ENCODE results near the gene CRACR2B.

Gene CRACR2B

DNA sequence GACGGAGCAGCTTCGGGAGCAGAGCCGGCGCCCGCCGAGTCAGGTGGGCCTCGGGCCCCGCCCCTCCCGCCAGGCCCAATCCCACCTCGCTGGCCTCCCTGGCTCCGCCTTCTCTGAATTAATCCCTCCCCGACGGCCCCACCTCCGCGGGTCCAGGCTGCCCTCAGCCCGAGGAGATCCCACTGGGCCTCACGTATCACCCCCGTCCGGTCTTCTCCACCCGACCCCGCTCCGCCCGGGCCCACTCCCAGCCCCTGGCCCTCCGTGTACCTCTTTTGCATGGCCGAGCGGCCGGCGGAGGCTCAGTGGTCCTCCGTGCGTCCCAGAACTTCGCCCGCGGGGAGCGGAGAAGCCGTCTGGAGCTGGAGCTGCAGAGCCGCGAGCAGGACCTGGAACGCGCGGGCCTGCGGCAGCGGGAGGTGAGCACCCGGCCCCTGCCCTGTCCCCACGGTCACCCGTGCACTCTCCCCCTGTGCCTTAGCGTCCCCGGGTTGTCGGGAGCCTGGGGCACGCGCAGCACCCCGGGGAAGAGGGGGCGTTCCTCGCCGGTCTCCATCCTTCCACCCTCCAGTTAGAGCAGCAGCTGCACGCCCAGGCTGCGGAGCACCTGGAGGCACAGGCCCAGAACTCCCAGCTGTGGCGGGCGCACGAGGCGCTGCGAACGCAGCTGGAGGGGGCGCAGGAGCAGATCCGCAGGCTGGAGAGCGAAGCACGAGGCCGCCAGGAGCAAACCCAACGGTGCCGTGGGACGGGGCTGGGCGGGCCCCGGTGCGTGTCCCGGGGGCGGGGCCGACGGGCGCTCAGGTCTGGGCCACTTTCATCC is 2.8 kb downstream of the CRACR2B start:
- Histone ChIP-seq H3K4me3 (ENCODE audit: low read depth, low read length) (peak overlapping the region; percentile 42), H3K27ac (no peak overlapping the region), H3K36me3 (replicated peaks) (peaks cover 2% of the 10 kb centered on the region), H3K27me3 (replicated peaks) (no peaks in the 10 kb centered on the region)
- TF ChIP-seq, protein P1, sequence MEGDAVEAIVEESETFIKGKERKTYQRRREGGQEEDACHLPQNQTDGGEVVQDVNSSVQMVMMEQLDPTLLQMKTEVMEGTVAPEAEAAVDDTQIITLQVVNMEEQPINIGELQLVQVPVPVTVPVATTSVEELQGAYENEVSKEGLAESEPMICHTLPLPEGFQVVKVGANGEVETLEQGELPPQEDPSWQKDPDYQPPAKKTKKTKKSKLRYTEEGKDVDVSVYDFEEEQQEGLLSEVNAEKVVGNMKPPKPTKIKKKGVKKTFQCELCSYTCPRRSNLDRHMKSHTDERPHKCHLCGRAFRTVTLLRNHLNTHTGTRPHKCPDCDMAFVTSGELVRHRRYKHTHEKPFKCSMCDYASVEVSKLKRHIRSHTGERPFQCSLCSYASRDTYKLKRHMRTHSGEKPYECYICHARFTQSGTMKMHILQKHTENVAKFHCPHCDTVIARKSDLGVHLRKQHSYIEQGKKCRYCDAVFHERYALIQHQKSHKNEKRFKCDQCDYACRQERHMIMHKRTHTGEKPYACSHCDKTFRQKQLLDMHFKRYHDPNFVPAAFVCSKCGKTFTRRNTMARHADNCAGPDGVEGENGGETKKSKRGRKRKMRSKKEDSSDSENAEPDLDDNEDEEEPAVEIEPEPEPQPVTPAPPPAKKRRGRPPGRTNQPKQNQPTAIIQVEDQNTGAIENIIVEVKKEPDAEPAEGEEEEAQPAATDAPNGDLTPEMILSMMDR (IDR thresholded peaks at IDR 0.05; ENCODE audit: low read depth, low read length, missing control alignments), result no peak
- DNase-seq, result peak; percentile 51
- in situ Hi-C loops (cut with HindIII; ENCODE audit: low pct_ligation_motif_present, low sequenced_read_pairs), result no loop called here

DNA sequence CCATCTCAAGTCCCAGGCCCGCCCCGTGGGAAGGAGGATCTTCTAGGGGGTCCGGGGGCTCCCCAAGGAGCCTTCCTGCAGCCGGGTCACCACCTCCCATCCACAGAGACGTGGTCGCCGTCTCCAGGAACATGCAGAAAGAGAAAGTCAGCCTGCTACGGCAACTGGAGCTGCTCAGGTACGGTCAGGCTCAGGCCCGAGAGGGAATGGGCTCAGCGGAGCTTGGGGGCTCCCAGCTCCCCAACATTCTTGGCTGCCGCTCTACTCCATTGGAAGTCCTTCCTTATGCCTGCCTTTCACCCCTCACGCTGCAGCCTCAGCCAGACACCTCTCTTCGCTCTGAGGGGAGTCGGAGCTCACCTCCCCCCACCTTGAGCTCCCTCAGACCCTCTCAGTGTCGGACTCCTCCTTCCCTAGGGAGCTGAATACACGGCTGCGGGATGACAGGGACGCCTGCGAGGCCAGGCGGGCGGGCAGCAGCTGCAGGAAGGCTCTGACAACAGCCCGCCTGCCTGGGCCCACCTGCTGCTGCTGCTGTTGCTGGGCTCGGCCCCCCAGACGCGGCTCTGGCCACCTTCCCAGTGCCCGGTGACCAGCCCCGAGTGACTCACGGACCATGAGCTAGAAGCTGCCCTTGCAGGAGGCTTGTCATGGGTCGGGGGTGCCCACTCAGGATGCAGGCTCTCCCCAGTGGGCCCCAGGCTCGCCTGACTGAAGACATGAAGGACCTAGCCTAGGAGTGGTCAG is 3.6 kb downstream of the CRACR2B start:
- H3K4me3 ChIP-seq (ENCODE audit: low read depth, low read length), result no peak overlapping the region
- no peak for DNase-seq
- in situ Hi-C loops (cut with HindIII; ENCODE audit: low pct_ligation_motif_present, low sequenced_read_pairs), result no loop called here
- no peaks in the 10 kb centered on the region for H3K27me3 ChIP-seq (replicated peaks)
- H3K27ac ChIP-seq, result no peak overlapping the region
- TF ChIP-seq, protein P1 (IDR thresholded peaks at IDR 0.05; ENCODE audit: low read depth, low read length, missing control alignments), result no peak
- H3K36me3 ChIP-seq (replicated peaks), result peaks cover 2% of the 10 kb centered on the region

DNA sequence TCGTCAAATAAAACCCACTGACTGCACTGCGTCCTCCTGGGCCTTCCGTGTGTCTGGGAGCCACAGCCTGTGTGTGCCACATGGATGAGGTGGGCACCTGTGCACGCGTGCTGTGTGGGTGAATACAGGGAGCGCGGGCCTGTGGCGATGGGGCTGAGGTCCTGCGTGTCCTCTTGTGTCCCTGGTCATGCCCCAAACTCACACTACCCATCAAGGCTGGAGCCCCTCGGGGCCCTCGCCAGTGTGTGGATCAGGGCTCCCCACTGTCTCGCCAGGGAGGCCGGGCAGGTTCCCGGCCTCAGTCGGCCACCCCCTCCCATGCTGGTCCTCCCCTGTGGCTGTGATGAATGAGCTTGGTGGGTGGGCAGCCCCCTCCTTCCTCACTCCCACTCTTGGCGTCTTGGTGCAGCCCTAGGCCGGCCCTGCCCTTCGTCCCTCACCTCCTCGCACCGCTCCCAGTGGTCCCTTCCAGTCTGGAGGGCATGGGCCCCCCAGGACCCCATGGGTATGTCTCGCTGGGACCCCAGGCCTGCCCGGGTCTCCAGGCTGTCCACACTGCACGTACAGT is 4.3 kb downstream of the CRACR2B start:
- DNase-seq, result no peak
- TF ChIP-seq, protein P1 (IDR thresholded peaks at IDR 0.05; ENCODE audit: low read depth, low read length, missing control alignments), result no peak
- Histone ChIP-seq H3K36me3 (replicated peaks) (peaks cover 10% of the 10 kb centered on the region), H3K27me3 (replicated peaks) (no peaks in the 10 kb centered on the region), H3K27ac (no peak overlapping the region), H3K4me3 (ENCODE audit: low read depth, low read length) (peak overlapping the region; percentile 48)
- in situ Hi-C loops (cut with HindIII; ENCODE audit: low pct_ligation_motif_present, low sequenced_read_pairs), result no loop called here

DNA sequence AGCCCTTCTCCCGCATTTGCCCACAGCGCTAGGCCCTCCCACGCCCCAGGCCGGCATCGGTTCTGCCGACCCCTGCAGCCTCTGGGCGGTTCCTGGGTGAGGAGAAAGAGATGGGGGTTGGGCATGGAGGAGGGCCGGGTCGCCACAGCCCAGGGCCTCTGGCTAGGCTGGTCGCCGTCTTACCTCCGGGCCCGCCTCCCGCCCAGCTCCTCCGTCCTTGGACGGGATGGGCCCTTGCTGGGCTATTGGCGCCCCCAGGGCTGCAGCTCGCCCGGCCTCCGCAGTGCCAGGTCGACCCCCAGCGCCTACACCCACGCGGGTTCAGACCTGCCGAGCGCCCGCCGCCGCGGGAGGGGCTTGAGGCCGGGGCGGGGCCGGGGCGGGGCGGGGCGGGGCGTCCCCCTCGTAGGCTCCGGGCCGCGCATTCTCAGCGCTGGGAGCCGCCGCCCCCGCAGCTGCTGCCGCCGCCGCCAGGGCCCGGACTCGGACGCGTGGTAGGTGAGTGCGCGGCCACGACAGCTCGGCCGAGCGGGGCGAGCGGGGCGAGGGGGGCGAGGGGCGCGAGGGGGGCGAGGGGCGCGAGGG is 4.9 kb downstream of the CRACR2B start, which contains the start of gene CD151:
TSS of gene CD151 (plus strand) at position 424 of the 585 bp plus-strand sequence. CDS start 3,118 bp downstream, outside the sequence.
- H3K27ac ChIP-seq, result peak within 1 kb of the TSS; percentile 73
- no peak for DNase-seq
- H3K4me3 ChIP-seq (ENCODE audit: low read depth, low read length), result peak within 1 kb of the TSS; percentile 73
- in situ Hi-C loops (cut with HindIII; ENCODE audit: low pct_ligation_motif_present, low sequenced_read_pairs), result no loop called here
- TF ChIP-seq, protein P1 (IDR thresholded peaks at IDR 0.05; ENCODE audit: low read depth, low read length, missing control alignments), result no peak
- peaks cover 15% of the 10 kb centered on the region for H3K36me3 ChIP-seq (replicated peaks)
- H3K27me3 ChIP-seq (replicated peaks), result no peaks in the 10 kb centered on the region

DNA sequence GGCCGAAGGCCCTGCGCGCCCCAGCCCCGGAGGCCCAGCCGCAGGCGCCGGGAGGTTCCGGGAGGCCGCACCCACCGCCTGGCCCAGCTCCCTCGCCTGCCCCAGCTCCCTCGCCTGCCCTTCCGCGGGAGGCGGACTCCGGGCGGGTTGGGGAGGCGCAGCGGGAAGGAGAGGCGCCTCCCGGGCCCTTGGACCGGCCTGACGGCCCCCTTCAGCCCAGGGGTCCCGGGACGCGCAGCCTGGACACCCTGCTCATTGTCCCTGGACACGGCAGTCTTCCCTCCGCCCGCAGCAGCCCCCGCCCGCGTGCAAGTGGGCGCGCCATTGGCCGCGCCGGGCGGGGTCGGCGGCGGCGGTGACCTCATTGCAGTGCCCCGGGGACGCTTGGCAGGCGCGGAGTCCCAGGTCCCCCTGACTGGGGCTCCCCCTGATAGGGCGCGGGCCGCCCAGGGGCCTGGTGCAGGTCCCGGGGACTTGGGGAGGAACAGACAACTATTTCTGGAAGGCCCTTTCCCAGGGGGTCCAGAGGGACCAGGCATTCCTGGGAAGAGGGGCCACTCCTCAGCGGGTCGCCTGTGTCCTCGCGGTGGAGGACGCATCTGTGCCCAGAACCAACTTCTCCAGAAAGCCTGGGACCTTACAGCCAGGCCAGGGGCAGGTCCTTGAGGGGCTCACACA is 5.5 kb downstream of the CRACR2B start:
- Histone ChIP-seq H3K36me3 (replicated peaks) (peaks cover 20% of the 10 kb centered on the region), H3K27ac (peak overlapping the region; percentile 73), H3K4me3 (ENCODE audit: low read depth, low read length) (peak overlapping the region; percentile 73), H3K27me3 (replicated peaks) (no peaks in the 10 kb centered on the region)
- DNase-seq, result no peak
- TF ChIP-seq, protein P1 (IDR thresholded peaks at IDR 0.05; ENCODE audit: low read depth, low read length, missing control alignments), result no peak
- in situ Hi-C loops (cut with HindIII; ENCODE audit: low pct_ligation_motif_present, low sequenced_read_pairs), result no loop called here
